DOHH2 (cell line): ENCODE data around the gene SLX4IP.

ENCODE experiments used
- EZH2phosphoT487 ChIP-seq: fragments of 200-600 bp; sonication (generic); IDR thresholded peaks from 2 replicates; pipeline ENCODE4 v1.6.1; 2017; ENCODE audit warnings: borderline replicate concordance, mild to moderate bottlenecking, antibody characterized with exemption, low read length, moderate library complexity, mixed read lengths
- TF ChIP-seq, protein P1 (sequence below): fragments of 200-600 bp; sonication (generic); IDR thresholded peaks from one replicate; pipeline ENCODE4 v1.5.1; 2014; ENCODE audit warnings: antibody characterized with exemption, mild to moderate bottlenecking, low read depth, low read length; ENCODE audit not compliant: poor library complexity, severe bottlenecking

DNA sequence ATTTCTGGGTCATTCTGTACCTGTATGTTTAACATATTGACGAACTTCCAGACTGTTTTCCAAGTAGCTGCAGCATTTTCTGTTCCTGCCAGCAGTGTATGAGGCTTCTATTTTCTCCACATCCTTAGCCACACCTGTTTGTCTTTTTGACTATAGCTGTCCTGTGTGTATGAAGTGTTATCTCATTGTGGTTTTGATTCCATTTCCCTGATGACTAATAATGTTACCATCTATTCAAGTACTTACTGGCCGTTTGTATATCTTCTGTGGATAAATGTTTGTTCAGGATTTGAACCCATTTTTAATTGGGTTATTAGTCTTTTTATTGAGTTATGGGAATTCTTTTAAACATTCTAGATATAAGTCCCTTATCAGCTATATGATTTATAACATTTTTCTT lies 143.5 kb downstream of the SLX4IP start:
- TF ChIP-seq, protein P1, sequence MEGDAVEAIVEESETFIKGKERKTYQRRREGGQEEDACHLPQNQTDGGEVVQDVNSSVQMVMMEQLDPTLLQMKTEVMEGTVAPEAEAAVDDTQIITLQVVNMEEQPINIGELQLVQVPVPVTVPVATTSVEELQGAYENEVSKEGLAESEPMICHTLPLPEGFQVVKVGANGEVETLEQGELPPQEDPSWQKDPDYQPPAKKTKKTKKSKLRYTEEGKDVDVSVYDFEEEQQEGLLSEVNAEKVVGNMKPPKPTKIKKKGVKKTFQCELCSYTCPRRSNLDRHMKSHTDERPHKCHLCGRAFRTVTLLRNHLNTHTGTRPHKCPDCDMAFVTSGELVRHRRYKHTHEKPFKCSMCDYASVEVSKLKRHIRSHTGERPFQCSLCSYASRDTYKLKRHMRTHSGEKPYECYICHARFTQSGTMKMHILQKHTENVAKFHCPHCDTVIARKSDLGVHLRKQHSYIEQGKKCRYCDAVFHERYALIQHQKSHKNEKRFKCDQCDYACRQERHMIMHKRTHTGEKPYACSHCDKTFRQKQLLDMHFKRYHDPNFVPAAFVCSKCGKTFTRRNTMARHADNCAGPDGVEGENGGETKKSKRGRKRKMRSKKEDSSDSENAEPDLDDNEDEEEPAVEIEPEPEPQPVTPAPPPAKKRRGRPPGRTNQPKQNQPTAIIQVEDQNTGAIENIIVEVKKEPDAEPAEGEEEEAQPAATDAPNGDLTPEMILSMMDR: no peak
- TF ChIP-seq EZH2phosphoT487: no peak
